HEK293 (cell line): ENCODE measurements around the gene VDR.

Experiments used
- CTCF ChIA-PET: fragments of 350-600 bp; formaldehyde crosslinking; extraction: SDS; loops from one replicate; lab custom pipeline; 2021; ENCODE audit warnings: antibody characterized with exemption; lab: Yijun Ruan, JAX
- POLR2A ChIA-PET: fragments of 300-600 bp; formaldehyde crosslinking; extraction: SDS; loops from one replicate; lab custom pipeline; 2020; ENCODE audit warnings: antibody characterized with exemption, inconsistent platforms; lab: Yijun Ruan, JAX
- H3K27ac ChIP-seq: fragments of 200-500 bp; sonication (Bioruptor generic); 2 replicates; pipeline ENCODE4 v1.5.1; 2014; ENCODE audit warnings: low read depth, low read length, control low read depth, inconsistent platforms; ENCODE audit errors: extremely low read depth
- H3K36me3 ChIP-seq, 2 experiments: fragments of 200-500 bp in 1 of 2; sonication (Bioruptor generic) in 1 of 2; 1 replicate in 1 of 2; 2 replicates in 1 of 2; pipeline ENCODE4 v1.5.1; 2014 to 2017; ENCODE audit warnings: inconsistent platforms in 2 of 2, low read length in 2 of 2; ENCODE audit not compliant: control insufficient read depth in 2 of 2, insufficient read depth in 1 of 2
- H3K4me1 ChIP-seq: fragments of 200-500 bp; sonication (Bioruptor generic); 2 replicates; pipeline ENCODE4 v1.5.1; 2014; ENCODE audit warnings: mild to moderate bottlenecking, low read length, inconsistent platforms; ENCODE audit not compliant: control insufficient read depth, insufficient read depth
- H3K4me3 ChIP-seq: 2 replicates; pipeline ENCODE4 v1.5.1; 2011; ENCODE audit warnings: low read depth, mild to moderate bottlenecking, control low read depth, low read length, moderate library complexity
- H3K9me3 ChIP-seq: fragments of 200-500 bp; sonication (Bioruptor generic); 2 replicates; pipeline ENCODE4 v1.5.1; 2014; ENCODE audit warnings: low read depth, low read length, inconsistent platforms; ENCODE audit not compliant: control insufficient read depth, insufficient read depth
- HOXC10 ChIP-seq: sonication (generic); formaldehyde crosslinking; IDR thresholded peaks from 2 replicates; pipeline ENCODE4 v1.8.1; 2023; ENCODE audit warnings: mild to moderate bottlenecking, missing genetic modification reagents
- KLF16 ChIP-seq: fragments of 450-650 bp; formaldehyde crosslinking; IDR thresholded peaks from 2 replicates; pipeline ENCODE4 v1.5.1; 2017; ENCODE audit warnings: missing biosample characterization, missing genetic modification characterization
- KLF8 ChIP-seq: fragments of 450-650 bp; formaldehyde crosslinking; IDR thresholded peaks from 2 replicates; pipeline ENCODE4 v1.5.1; 2016; ENCODE audit warnings: missing biosample characterization, missing genetic modification characterization
- SCRT1 ChIP-seq: fragments of 450-650 bp; formaldehyde crosslinking; IDR thresholded peaks from 2 replicates; pipeline ENCODE4 v1.5.1; 2016; ENCODE audit warnings: missing biosample characterization, missing genetic modification characterization, borderline replicate concordance
- ZBTB17 ChIP-seq: fragments of 450-650 bp; formaldehyde crosslinking; IDR thresholded peaks from 2 replicates; pipeline ENCODE4 v1.5.1; 2016; ENCODE audit warnings: missing biosample characterization, missing genetic modification characterization
- ZIC2 ChIP-seq: fragments of 450-650 bp; formaldehyde crosslinking; IDR thresholded peaks from 2 replicates; pipeline ENCODE4 v1.5.1; 2016; ENCODE audit warnings: missing biosample characterization, missing genetic modification characterization
- ZNF133 ChIP-seq: fragments of 450-650 bp; formaldehyde crosslinking; IDR thresholded peaks from 2 replicates; pipeline ENCODE4 v1.5.1; 2016; ENCODE audit warnings: missing biosample characterization, missing genetic modification characterization
- ZNF146 ChIP-seq: fragments of 450-650 bp; formaldehyde crosslinking; IDR thresholded peaks from 2 replicates; pipeline ENCODE4 v1.5.1; 2016; ENCODE audit warnings: missing biosample characterization, missing genetic modification characterization
- ZNF169 ChIP-seq: fragments of 450-650 bp; formaldehyde crosslinking; IDR thresholded peaks from 2 replicates; pipeline ENCODE4 v1.5.1; 2016; ENCODE audit warnings: missing biosample characterization, missing genetic modification characterization
- ZNF558 ChIP-seq: fragments of 450-650 bp; formaldehyde crosslinking; IDR thresholded peaks from 2 replicates; pipeline ENCODE4 v1.5.1; 2016; ENCODE audit warnings: missing biosample characterization, missing genetic modification characterization
- ZNF624 ChIP-seq: fragments of 450-650 bp; formaldehyde crosslinking; IDR thresholded peaks from 2 replicates; pipeline ENCODE4 v1.5.1; 2017; ENCODE audit warnings: missing biosample characterization, missing genetic modification characterization
- ZNF76 ChIP-seq: fragments of 450-650 bp; formaldehyde crosslinking; IDR thresholded peaks from 2 replicates; pipeline ENCODE4; 2016; ENCODE audit warnings: low read depth, missing biosample characterization, missing genetic modification characterization, borderline replicate concordance
- ZNF791 ChIP-seq: fragments of 450-650 bp; formaldehyde crosslinking; IDR thresholded peaks from 2 replicates; pipeline ENCODE4 v1.5.1; 2016; ENCODE audit warnings: missing biosample characterization, missing genetic modification characterization
- ZNF843 ChIP-seq: fragments of 450-650 bp; formaldehyde crosslinking; IDR thresholded peaks from 2 replicates; pipeline ENCODE4 v1.5.1; 2016; ENCODE audit warnings: missing biosample characterization, missing genetic modification characterization
- TF ChIP-seq, protein P1 (sequence below): IDR thresholded peaks from 2 replicates; pipeline ENCODE4 v1.6.1; 2011; ENCODE audit warnings: mild to moderate bottlenecking, low read depth, low read length, borderline replicate concordance
- TF ChIP-seq, protein P2 (sequence below): fragments of 450-650 bp; formaldehyde crosslinking; IDR thresholded peaks from 2 replicates; pipeline ENCODE4 v1.5.1; 2017; ENCODE audit warnings: missing biosample characterization, missing genetic modification characterization
- TF ChIP-seq, protein P3 (sequence below): fragments of 450-650 bp; formaldehyde crosslinking; IDR thresholded peaks from 2 replicates; pipeline ENCODE4 v1.5.1; 2016; ENCODE audit warnings: missing biosample characterization, missing genetic modification characterization
- TF ChIP-seq, protein P4 (sequence below): fragments of 450-650 bp; formaldehyde crosslinking; IDR thresholded peaks from 2 replicates; pipeline ENCODE4; 2016; ENCODE audit warnings: missing biosample characterization, missing genetic modification characterization
- TF ChIP-seq, protein P5 (sequence below): fragments of 450-650 bp; formaldehyde crosslinking; IDR thresholded peaks from 2 replicates; pipeline ENCODE4 v1.5.1; 2016; ENCODE audit warnings: missing biosample characterization, missing genetic modification characterization
- TF ChIP-seq, protein P6 (sequence below): fragments of 450-650 bp; formaldehyde crosslinking; IDR thresholded peaks from 2 replicates; pipeline ENCODE4 v1.5.1; 2016; ENCODE audit warnings: missing biosample characterization, missing genetic modification characterization
- TF ChIP-seq, protein P7 (sequence below): fragments of 450-650 bp; formaldehyde crosslinking; IDR thresholded peaks from 2 replicates; pipeline ENCODE4 v1.5.1; 2016; ENCODE audit warnings: missing biosample characterization, missing genetic modification characterization

Gene VDR

DNA sequence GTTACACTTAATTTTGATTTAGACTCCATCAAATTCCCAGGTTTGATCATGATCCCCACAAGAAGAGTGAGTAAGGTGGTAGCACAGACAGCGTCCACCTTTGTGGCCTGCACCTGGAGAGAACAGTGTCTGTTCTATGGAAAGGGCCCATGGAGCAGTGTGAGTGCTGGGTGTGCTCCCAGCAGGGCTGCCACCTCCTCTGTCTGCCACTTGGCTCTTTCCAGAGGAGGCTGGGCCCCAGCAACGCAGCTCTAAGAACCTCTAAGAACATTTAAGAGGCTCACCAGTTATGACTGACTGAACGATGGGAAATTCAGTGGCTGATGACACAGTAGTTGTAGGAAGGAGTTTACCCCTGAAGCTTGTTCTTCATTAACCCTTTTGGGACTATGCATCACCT, 17.3 kb downstream of the VDR start (continued):
- TF ChIP-seq, protein P1, sequence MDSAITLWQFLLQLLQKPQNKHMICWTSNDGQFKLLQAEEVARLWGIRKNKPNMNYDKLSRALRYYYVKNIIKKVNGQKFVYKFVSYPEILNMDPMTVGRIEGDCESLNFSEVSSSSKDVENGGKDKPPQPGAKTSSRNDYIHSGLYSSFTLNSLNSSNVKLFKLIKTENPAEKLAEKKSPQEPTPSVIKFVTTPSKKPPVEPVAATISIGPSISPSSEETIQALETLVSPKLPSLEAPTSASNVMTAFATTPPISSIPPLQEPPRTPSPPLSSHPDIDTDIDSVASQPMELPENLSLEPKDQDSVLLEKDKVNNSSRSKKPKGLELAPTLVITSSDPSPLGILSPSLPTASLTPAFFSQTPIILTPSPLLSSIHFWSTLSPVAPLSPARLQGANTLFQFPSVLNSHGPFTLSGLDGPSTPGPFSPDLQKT, result no peak
- no peak for TF ChIP-seq ZNF146 (tag by site-specific recombination)
- TF ChIP-seq, protein P2, sequence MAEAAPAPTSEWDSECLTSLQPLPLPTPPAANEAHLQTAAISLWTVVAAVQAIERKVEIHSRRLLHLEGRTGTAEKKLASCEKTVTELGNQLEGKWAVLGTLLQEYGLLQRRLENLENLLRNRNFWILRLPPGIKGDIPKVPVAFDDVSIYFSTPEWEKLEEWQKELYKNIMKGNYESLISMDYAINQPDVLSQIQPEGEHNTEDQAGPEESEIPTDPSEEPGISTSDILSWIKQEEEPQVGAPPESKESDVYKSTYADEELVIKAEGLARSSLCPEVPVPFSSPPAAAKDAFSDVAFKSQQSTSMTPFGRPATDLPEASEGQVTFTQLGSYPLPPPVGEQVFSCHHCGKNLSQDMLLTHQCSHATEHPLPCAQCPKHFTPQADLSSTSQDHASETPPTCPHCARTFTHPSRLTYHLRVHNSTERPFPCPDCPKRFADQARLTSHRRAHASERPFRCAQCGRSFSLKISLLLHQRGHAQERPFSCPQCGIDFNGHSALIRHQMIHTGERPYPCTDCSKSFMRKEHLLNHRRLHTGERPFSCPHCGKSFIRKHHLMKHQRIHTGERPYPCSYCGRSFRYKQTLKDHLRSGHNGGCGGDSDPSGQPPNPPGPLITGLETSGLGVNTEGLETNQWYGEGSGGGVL (tag by site-specific recombination), result no peak
- TF ChIP-seq, all 188 proteins: peak for 0

DNA sequence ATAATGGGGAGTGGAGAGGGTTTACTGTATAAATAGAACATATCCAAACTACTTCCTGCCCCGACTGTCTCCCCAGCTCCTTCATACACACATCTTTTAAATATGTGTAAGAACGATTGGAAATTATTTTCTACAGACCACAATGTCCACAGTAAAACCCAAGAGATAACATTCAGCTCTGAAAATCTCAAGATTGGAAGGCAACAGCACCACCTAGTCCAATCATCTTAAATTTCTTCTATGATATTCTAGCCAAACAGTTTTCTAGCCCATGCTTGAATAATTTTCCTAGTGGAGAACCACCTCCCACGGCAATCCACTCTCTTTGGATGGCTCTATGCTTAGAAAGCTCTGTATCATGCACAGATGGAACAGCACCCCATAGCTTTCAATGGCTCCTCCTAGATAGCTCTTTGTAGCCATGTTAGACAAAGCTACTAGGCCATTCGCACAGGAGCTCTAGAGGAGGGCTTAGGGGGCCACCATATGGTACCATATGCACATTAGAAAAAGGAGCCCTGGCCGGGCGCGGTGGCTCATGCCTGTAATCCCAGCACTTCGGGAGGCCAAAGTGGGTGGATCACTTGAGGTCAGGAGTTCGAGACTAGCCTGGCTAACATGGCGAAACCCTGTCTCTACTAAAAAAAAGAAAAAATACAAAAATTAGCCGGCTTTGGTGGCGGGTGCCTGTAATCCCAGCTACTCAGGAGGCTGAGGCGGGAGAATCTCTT, 18.1 kb downstream of the VDR start:
- POLR2A ChIA-PET, result interaction anchor here (1.3 kb wide), 1 partner anchor 48 kb away, joined by 3 read pairs; no protein-coding TSS in a partner anchor
- TF ChIP-seq, protein P3, sequence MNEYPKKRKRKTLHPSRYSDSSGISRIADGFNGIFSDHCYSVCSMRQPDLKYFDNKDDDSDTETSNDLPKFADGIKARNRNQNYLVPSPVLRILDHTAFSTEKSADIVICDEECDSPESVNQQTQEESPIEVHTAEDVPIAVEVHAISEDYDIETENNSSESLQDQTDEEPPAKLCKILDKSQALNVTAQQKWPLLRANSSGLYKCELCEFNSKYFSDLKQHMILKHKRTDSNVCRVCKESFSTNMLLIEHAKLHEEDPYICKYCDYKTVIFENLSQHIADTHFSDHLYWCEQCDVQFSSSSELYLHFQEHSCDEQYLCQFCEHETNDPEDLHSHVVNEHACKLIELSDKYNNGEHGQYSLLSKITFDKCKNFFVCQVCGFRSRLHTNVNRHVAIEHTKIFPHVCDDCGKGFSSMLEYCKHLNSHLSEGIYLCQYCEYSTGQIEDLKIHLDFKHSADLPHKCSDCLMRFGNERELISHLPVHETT (tag by site-specific recombination), result no peak
- TF ChIP-seq ZNF843 (no peak), KLF16 (tag by site-specific recombination) (no peak), ZNF169 (tag by site-specific recombination) (no peak), ZNF558 (tag by site-specific recombination) (no peak), ZNF624 (tag by site-specific recombination) (no peak), SCRT1 (tag by site-specific recombination) (no peak), ZIC2 (tag by site-specific recombination) (no peak), ZNF146 (tag by site-specific recombination) (no peak), ZNF791 (tag by site-specific recombination) (no peak), ZBTB17 (tag by site-specific recombination) (no peak), ZNF133 (tag by site-specific recombination) (no peak), ZNF76 (tag by site-specific recombination) (no peak), KLF8 (tag by site-specific recombination) (no peak), HOXC10 (no peak)
- TF ChIP-seq, protein P4, sequence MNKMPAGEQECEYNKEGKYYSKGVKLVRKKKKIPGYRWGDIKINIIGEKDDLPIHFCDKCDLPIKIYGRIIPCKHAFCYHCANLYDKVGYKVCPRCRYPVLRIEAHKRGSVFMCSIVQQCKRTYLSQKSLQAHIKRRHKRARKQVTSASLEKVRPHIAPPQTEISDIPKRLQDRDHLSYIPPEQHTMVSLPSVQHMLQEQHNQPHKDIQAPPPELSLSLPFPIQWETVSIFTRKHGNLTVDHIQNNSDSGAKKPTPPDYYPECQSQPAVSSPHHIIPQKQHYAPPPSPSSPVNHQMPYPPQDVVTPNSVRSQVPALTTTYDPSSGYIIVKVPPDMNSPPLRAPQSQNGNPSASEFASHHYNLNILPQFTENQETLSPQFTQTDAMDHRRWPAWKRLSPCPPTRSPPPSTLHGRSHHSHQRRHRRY (tag by site-specific recombination), result no peak
- TF ChIP-seq, protein P5, sequence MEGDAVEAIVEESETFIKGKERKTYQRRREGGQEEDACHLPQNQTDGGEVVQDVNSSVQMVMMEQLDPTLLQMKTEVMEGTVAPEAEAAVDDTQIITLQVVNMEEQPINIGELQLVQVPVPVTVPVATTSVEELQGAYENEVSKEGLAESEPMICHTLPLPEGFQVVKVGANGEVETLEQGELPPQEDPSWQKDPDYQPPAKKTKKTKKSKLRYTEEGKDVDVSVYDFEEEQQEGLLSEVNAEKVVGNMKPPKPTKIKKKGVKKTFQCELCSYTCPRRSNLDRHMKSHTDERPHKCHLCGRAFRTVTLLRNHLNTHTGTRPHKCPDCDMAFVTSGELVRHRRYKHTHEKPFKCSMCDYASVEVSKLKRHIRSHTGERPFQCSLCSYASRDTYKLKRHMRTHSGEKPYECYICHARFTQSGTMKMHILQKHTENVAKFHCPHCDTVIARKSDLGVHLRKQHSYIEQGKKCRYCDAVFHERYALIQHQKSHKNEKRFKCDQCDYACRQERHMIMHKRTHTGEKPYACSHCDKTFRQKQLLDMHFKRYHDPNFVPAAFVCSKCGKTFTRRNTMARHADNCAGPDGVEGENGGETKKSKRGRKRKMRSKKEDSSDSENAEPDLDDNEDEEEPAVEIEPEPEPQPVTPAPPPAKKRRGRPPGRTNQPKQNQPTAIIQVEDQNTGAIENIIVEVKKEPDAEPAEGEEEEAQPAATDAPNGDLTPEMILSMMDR (tag by site-specific recombination), result no peak
- TF ChIP-seq, protein P6, sequence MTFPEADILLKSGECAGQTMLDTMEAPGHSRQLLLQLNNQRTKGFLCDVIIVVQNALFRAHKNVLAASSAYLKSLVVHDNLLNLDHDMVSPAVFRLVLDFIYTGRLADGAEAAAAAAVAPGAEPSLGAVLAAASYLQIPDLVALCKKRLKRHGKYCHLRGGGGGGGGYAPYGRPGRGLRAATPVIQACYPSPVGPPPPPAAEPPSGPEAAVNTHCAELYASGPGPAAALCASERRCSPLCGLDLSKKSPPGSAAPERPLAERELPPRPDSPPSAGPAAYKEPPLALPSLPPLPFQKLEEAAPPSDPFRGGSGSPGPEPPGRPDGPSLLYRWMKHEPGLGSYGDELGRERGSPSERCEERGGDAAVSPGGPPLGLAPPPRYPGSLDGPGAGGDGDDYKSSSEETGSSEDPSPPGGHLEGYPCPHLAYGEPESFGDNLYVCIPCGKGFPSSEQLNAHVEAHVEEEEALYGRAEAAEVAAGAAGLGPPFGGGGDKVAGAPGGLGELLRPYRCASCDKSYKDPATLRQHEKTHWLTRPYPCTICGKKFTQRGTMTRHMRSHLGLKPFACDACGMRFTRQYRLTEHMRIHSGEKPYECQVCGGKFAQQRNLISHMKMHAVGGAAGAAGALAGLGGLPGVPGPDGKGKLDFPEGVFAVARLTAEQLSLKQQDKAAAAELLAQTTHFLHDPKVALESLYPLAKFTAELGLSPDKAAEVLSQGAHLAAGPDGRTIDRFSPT (tag by site-specific recombination), result no peak
- TF ChIP-seq, protein P7, sequence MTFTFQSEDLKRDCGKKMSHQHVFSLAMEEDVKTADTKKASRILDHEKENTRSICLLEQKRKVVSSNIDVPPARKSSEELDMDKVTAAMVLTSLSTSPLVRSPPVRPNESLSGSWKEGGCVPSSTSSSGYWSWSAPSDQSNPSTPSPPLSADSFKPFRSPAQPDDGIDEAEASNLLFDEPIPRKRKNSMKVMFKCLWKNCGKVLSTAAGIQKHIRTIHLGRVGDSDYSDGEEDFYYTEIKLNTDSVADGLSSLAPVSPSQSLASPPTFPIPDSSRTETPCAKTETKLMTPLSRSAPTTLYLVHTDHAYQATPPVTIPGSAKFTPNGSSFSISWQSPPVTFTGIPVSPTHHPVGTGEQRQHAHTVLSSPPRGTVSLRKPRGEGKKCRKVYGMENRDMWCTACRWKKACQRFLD (tag by site-specific recombination), result no peak
- Histone ChIP-seq H3K4me3 (no peak overlapping the region), H3K27ac (no peak overlapping the region), H3K4me1 (no peaks in the 10 kb centered on the region), H3K9me3 (no peaks in the 10 kb centered on the region), H3K36me3 (no peaks in the 10 kb centered on the region)
- CTCF ChIA-PET, result interaction anchor here (0.6 to 1.6 kb wide), 5 partner anchors 9 to 302 kb away, joined by 3 to 5 read pairs (median 4); no protein-coding TSS in a partner anchor
